ENCODE results near the gene IFNA1.

IFNA1 gene

DNA sequence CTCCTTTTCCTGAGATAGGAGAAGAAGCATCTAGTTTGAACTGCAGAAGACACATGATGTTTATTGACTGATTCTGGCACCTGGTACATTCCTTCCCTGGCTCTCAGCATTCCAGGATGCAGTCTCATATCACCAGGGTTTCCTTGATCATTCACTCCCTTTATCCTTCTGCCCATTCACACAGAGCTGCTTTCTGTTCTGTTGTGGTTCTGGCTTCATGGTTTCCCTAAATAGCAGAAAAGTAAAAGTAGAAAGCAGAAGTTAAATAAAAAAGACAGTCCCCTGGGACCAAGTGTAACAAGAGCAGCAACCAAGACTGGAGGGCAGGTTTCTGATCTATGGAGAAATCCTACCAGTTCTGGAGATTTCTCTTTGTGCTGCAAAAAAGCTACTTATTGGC lies 28.1 kb upstream of the IFNA1 start:
- Histone ChIP-seq H3K9me3 (ENCODE audit: low read depth, low read length) (no peaks in the 10 kb centered on the region), H3K36me3 (ENCODE audit: insufficient read depth, low read length) (no peaks in the 10 kb centered on the region), H3K27ac (no peak overlapping the region), H3K9ac (ENCODE audit: insufficient read length) (no peak overlapping the region), H3K4me3 (no peak overlapping the region)
- no peak for DNase-seq (ENCODE audit: low read depth, low spot score)
- TF ChIP-seq POLR2AphosphoS5 (IDR thresholded peaks at IDR 0.05; ENCODE audit: borderline replicate concordance, low read depth, low read length) = no peak
- no peak for TF ChIP-seq EZH2 (IDR thresholded peaks at IDR 0.05)
- TF ChIP-seq FOXP2 (optimal IDR thresholded peaks at IDR 0.05; ENCODE audit: control extremely low read depth, extremely low read length, insufficient read depth) = no peak

DNA sequence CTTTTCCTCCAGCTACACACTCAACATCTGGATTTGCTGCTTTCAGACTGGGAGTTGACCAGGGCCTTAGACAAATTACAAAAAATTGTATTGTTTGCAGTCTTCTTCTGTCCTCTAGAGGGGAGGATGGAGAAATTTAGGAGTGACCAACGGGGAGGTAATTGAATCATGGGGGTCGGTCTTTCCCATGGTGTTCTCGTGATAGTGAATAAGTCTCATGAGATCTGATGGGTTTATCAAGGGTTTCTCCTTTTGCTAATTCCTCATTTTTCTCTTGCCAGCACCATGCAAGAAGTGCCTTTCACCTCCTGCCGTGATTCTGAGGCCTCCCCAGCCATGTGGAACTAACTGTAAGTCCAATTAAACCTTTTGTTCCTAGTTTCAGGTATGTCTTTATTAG lies 27.1 kb upstream of the IFNA1 start:
- H3K9me3 ChIP-seq (ENCODE audit: low read depth, low read length) = no peaks in the 10 kb centered on the region
- no peak overlapping the region for H3K27ac ChIP-seq
- no peaks in the 10 kb centered on the region for H3K36me3 ChIP-seq (ENCODE audit: insufficient read depth, low read length)
- H3K9ac ChIP-seq (ENCODE audit: insufficient read length) = no peak overlapping the region
- TF ChIP-seq POLR2AphosphoS5 (IDR thresholded peaks at IDR 0.05; ENCODE audit: borderline replicate concordance, low read depth, low read length) (no peak), EZH2 (IDR thresholded peaks at IDR 0.05) (no peak), FOXP2 (optimal IDR thresholded peaks at IDR 0.05; ENCODE audit: control extremely low read depth, extremely low read length, insufficient read depth) (no peak)
- no peak overlapping the region for H3K4me3 ChIP-seq
- DNase-seq (ENCODE audit: low read depth, low spot score) = no peak

DNA sequence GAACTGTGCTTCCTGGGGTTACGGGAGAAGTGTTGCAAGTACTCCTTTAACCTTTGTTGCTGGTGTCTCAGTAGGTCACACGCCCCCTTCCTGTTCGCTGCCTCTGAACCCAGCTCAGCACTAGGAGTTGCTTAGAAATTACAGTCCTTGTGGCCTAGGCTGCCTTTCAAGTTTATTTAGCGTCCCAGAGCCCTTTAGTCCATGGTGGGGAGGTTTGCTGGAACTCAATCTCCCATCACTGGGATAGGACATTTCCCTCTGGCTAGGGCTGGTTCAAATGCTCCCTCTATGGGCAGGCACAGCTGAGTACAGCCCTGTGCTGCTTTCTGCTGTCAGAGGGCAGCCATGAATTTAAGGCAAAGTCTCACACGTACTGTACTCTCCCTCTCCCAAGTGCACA lies 26.6 kb upstream of the IFNA1 start:
- no peak overlapping the region for H3K27ac ChIP-seq
- TF ChIP-seq EZH2 (IDR thresholded peaks at IDR 0.05) = no peak
- TF ChIP-seq POLR2AphosphoS5 (IDR thresholded peaks at IDR 0.05; ENCODE audit: borderline replicate concordance, low read depth, low read length) = no peak
- no peak for TF ChIP-seq FOXP2 (optimal IDR thresholded peaks at IDR 0.05; ENCODE audit: control extremely low read depth, extremely low read length, insufficient read depth)
- H3K9ac ChIP-seq (ENCODE audit: insufficient read length) = no peak overlapping the region
- no peak overlapping the region for H3K4me3 ChIP-seq
- no peaks in the 10 kb centered on the region for H3K9me3 ChIP-seq (ENCODE audit: low read depth, low read length)
- H3K36me3 ChIP-seq (ENCODE audit: insufficient read depth, low read length) = no peaks in the 10 kb centered on the region
- no peak for DNase-seq (ENCODE audit: low read depth, low spot score)

DNA sequence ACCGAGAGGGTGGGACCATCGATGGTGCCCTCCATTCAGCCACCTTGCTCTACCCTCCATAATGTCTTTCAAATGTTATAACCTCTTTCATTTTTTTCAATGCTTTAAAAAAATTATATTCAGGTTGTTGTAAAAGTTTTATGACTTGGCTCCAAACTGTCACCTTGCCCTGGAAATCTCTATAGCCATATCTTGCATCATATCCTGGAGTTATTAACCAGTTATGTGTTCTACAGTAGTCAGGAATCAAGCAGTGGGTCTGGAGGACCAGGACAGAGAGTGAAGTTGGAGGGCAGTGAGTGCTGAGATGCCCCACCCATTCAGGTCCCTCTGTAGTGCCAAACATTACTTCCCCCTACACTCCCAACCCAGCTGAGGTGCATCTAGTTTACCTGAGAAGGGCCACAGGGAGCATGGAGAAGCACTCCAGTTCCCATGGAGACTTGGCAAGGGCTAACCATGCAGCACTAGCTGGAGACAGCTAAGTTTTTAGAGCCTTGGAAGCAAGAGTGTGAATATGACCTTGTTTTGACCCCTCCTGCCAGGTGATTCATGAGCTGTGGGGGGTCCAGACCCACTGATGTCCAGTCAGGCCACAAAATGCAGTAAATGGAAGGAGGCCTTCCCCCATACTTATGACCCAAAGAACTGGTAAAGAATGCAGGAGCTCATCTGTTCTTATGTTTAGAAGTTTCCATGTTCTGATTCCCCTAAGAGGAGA lies 25.9 kb upstream of the IFNA1 start:
- DNase-seq (ENCODE audit: low read depth, low spot score) = no peak
- H3K4me3 ChIP-seq = no peak overlapping the region

DNA sequence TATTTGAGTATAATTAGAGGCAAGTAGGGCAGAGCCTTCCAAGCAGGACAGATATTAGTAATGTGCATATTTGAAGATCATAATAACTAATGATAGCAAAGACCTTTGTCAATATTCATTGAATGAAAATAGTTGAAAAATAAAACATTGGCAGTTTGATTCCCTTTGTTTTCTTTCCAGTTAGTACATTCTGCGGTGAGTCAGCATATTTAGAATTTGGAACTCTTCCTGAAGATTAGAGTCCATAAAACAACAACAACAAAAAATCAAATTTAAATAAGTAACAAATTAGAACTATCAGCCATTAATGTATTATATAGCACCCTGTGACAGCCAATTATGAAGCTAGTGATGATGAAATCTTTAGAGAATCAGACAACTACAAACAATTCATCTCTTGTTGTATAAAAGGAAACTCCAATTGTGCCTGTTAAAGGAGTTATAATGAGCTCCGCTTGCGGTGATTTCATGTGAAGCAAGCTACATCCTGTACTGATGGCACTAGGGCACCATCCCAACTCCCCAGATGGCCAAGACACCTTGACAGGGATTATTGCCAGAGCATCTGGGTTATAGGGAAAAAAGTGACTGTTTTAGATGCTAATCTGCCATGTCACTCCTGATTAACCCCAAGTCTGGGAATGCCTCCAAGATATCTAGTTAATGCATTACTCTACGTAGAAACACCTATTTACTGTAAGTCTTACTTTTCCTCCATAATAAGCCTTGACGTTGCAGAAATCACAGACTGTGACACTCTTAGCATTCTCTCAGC lies 24.6 kb upstream of the IFNA1 start:
- no peak for TF ChIP-seq FOXP2 (optimal IDR thresholded peaks at IDR 0.05; ENCODE audit: control extremely low read depth, extremely low read length, insufficient read depth)
- no peak for TF ChIP-seq EZH2 (IDR thresholded peaks at IDR 0.05)
- no peak for TF ChIP-seq POLR2AphosphoS5 (IDR thresholded peaks at IDR 0.05; ENCODE audit: borderline replicate concordance, low read depth, low read length)
- DNase-seq (ENCODE audit: low read depth, low spot score) = no peak
- Histone ChIP-seq H3K4me3 (no peak overlapping the region), H3K9ac (ENCODE audit: insufficient read length) (no peak overlapping the region), H3K27ac (no peak overlapping the region), H3K9me3 (ENCODE audit: low read depth, low read length) (no peaks in the 10 kb centered on the region), H3K36me3 (ENCODE audit: insufficient read depth, low read length) (no peaks in the 10 kb centered on the region)

More for the DNA sequence above, 25.9 kb upstream of the IFNA1 start:
- TF ChIP-seq FOXP2 (optimal IDR thresholded peaks at IDR 0.05; ENCODE audit: control extremely low read depth, extremely low read length, insufficient read depth) (no peak), EZH2 (IDR thresholded peaks at IDR 0.05) (no peak), POLR2AphosphoS5 (IDR thresholded peaks at IDR 0.05; ENCODE audit: borderline replicate concordance, low read depth, low read length) (no peak)
- Histone ChIP-seq H3K9ac (ENCODE audit: insufficient read length) (no peak overlapping the region), H3K36me3 (ENCODE audit: insufficient read depth, low read length) (no peaks in the 10 kb centered on the region), H3K27ac (no peak overlapping the region), H3K9me3 (ENCODE audit: low read depth, low read length) (no peaks in the 10 kb centered on the region)

DNA sequence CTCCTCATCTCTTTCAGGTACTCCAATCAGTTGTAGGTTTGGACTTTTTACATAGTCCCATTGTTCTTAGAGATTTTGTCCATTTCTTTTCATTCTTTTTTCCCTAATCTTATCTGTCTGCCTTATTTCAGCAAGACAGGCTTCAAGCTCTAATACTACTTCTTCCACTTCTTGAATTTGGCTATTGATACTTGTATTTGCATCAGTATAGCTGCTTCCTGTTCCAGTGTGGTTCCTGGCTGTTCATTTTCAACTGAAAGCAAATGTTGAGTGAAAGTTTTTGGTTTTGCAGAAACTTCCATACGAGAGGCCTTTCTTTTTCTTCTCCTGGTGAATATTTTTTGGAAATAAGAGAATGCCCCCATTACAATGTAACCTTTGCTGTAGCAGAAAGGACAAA lies 12.0 kb upstream of the IFNA1 start:
- no peak for TF ChIP-seq FOXP2 (optimal IDR thresholded peaks at IDR 0.05; ENCODE audit: control extremely low read depth, extremely low read length, insufficient read depth)
- no peak for TF ChIP-seq POLR2AphosphoS5 (IDR thresholded peaks at IDR 0.05; ENCODE audit: borderline replicate concordance, low read depth, low read length)
- no peak for TF ChIP-seq EZH2 (IDR thresholded peaks at IDR 0.05)
- Histone ChIP-seq H3K9ac (ENCODE audit: insufficient read length) (no peak overlapping the region), H3K4me3 (no peak overlapping the region), H3K27ac (no peak overlapping the region), H3K36me3 (ENCODE audit: insufficient read depth, low read length) (no peaks in the 10 kb centered on the region), H3K9me3 (ENCODE audit: low read depth, low read length) (no peaks in the 10 kb centered on the region)
- DNase-seq (ENCODE audit: low read depth, low spot score) = no peak

DNA sequence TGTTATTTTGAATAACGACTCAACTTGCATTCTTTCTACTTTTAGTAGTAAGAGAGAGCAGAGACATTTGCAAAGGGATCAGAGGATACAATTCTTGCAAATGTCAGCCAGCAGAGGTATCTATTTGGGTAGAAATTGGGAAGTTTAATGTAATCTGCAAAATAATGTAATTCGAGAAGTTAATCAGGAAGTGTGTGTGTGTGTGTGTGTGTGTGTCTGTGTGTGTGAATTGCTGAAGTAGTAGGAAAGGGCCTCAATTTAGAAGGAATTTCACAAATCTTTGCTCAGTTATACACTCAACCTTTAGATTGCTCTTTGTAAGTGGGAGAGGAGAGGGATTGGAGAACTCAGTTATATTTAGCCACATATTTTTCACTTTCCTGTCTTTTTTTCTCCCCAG lies 11.0 kb upstream of the IFNA1 start:
- Histone ChIP-seq H3K4me3 (no peak overlapping the region), H3K9ac (ENCODE audit: insufficient read length) (no peak overlapping the region), H3K36me3 (ENCODE audit: insufficient read depth, low read length) (no peaks in the 10 kb centered on the region), H3K9me3 (ENCODE audit: low read depth, low read length) (no peaks in the 10 kb centered on the region), H3K27ac (no peak overlapping the region)
- no peak for TF ChIP-seq POLR2AphosphoS5 (IDR thresholded peaks at IDR 0.05; ENCODE audit: borderline replicate concordance, low read depth, low read length)
- no peak for TF ChIP-seq FOXP2 (optimal IDR thresholded peaks at IDR 0.05; ENCODE audit: control extremely low read depth, extremely low read length, insufficient read depth)
- no peak for TF ChIP-seq EZH2 (IDR thresholded peaks at IDR 0.05)
- DNase-seq (ENCODE audit: low read depth, low spot score) = no peak

DNA sequence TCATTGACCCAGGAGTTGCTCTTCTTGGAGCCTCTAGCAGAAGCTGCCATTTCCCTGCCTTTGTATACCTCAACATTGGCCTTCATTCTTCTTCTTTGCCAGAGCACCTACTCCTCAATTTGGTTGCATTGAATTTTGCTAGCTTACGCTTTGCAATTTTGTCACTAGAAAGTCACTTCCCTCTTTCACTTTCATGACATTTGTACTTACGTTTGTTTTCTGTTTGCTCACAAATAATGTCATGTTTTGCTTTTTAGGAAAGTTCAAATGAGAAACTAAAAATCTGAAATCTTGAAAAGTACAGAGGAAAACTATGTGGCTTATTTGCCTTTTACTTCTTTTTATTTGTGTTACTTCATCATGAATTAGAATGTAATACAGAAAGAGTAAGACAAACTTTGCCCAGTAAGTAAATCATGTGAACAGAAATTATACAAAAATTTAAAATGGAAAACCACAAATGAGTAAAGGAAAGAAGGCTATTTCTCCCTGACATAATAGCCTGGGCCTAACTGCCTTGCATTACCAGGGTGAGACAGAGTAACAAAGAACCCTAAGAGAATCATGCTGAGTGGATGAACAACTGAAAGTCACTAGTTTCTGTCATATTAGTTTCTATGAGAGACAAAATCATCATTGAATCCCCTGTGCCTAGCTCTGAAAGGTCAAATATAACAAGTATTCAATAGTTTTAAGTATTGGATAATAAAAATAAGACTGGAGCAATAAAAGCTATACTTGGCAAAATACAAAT lies 7.4 kb upstream of the IFNA1 start:
- Histone ChIP-seq H3K9me3 (ENCODE audit: low read depth, low read length) (no peaks in the 10 kb centered on the region), H3K27ac (no peak overlapping the region), H3K9ac (ENCODE audit: insufficient read length) (no peak overlapping the region), H3K4me3 (no peak overlapping the region), H3K36me3 (ENCODE audit: insufficient read depth, low read length) (no peaks in the 10 kb centered on the region)
- no peak for DNase-seq (ENCODE audit: low read depth, low spot score)
- TF ChIP-seq FOXP2 (optimal IDR thresholded peaks at IDR 0.05; ENCODE audit: control extremely low read depth, extremely low read length, insufficient read depth) = no peak
- TF ChIP-seq POLR2AphosphoS5 (IDR thresholded peaks at IDR 0.05; ENCODE audit: borderline replicate concordance, low read depth, low read length) = no peak
- no peak for TF ChIP-seq EZH2 (IDR thresholded peaks at IDR 0.05)
